WI38 (cell line): ENCODE data around the gene DTNB.

Source experiments
- H3K4me3 ChIP-seq: 2 replicates; pipeline ENCODE4 v1.5.1; 2011; ENCODE audit warnings: low read depth, mild to moderate bottlenecking, control low read depth, low read length
- TF ChIP-seq, protein P1 (sequence below): IDR thresholded peaks from 2 replicates; pipeline ENCODE4 v1.5.1; 2012; ENCODE audit warnings: low read depth, mild to moderate bottlenecking, control low read depth, low read length

Gene DTNB

DNA sequence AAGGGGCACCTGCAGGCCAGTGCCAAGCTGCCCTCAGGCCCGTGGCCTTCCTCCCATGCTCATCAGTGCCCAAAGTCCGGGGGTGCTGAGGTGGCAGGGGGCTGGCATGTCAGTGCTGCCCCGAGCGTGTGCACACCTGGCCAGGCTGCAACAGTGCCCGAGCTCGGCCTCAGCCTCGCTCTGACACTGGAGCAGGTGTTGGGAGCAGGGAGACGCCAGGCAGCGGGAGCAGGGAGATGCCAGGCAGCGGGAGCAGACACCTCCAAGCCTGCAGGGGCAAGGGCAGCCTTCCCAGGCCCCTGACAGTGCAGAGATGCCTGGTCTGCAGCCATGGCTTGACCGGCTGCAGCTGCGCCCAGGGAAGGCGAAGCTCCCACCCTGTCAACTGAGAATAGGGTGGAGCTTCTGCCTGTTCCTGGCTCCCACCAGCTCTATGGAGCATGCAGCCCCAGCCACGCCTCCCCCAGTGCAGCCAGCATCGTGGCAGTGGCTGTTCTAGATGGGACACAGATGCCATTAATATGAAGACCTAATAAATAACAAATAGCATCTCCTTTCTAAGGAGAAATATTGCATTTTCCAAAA is 82.4 kb downstream of the DTNB start:
- no peak overlapping the region for H3K4me3 ChIP-seq
- TF ChIP-seq, protein P1, sequence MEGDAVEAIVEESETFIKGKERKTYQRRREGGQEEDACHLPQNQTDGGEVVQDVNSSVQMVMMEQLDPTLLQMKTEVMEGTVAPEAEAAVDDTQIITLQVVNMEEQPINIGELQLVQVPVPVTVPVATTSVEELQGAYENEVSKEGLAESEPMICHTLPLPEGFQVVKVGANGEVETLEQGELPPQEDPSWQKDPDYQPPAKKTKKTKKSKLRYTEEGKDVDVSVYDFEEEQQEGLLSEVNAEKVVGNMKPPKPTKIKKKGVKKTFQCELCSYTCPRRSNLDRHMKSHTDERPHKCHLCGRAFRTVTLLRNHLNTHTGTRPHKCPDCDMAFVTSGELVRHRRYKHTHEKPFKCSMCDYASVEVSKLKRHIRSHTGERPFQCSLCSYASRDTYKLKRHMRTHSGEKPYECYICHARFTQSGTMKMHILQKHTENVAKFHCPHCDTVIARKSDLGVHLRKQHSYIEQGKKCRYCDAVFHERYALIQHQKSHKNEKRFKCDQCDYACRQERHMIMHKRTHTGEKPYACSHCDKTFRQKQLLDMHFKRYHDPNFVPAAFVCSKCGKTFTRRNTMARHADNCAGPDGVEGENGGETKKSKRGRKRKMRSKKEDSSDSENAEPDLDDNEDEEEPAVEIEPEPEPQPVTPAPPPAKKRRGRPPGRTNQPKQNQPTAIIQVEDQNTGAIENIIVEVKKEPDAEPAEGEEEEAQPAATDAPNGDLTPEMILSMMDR, result no peak

DNA sequence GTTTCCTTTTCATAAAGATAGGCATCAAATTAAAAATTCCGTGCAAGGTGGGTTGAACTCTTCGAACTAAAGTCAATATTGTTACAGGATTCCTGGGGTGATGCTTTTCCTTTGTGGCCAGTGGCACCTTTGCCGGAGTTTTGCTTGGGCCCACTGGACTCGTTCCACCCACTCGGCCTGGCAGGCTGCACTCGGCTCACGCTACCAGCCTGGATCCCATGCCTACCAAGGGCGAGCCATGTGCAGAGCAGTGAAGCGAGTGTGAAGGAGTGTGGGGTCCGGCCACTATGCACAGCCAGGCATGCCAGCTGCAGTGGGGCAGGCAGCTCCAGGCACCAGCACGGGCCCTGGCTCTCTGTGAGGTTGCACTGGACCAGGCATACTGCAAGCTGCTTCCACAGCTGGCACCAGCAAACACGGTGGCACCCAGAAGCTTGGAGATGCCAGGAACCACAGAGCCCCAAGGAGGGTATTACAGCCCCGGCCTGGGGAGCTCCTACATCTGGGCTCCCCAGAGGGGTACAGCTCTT is 83.6 kb downstream of the DTNB start:
- TF ChIP-seq, protein P1, result no peak
- H3K4me3 ChIP-seq, result no peak overlapping the region

DNA sequence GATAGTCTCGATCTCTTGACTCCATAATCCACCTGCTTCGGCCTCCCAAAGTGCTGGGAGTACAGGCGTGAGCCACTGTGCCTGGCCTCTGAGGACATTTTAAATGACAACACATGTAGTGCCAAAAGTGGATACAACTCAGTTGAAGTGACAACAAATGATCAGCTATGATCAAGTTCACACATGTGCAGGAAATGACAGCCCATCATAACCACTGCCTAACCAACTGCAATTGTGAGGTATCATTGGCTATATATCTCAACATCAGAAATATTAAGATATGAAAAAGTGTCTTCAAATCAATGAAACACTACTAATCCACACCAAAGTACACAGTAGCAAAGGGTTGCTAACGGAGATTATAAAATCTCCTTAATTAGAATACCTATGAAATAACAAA is 84.8 kb downstream of the DTNB start:
- H3K4me3 ChIP-seq, result no peak overlapping the region
- TF ChIP-seq, protein P1, result no peak

DNA sequence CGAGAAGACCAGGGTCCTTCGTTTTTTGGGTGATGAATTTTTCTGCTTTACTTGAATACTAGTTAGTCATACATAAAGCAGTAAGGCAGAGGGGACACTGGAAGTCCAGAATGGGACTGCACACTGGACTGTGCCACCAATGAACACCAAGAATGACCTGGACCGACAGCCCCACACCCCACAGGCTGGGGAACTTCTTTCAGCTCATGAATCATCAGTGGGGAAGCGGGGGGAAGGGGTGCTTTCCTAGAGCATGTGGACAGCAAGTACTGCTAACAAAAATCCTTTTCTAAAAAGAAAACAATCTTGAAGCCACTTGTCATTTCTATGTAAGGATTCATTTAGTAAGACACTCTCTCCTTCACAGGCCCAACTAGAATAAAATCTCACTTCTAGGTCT is 86.0 kb downstream of the DTNB start:
- TF ChIP-seq, protein P1, result no peak
- H3K4me3 ChIP-seq, result no peak overlapping the region

DNA sequence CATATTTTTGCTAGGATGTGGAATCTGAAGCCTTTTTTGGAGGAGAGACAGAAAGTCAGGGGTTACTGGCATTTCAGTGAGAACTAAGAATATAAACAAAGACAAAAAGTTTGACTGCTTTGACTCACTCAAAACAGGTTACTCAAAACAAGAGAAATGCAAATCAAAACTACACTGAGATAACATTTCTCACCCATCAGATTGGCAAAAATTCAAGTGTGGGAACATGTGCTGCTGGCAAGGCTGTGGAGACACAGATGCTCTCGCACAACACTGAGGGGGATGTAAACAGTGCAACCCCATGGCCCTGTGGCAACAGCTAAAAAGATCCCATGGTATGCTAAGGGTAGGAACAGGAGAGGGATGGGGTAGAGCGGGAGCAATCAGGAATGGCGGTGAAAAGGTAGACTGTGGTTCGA is 86.6 kb downstream of the DTNB start:
- TF ChIP-seq, protein P1, result no peak
- H3K4me3 ChIP-seq, result no peak overlapping the region

DNA sequence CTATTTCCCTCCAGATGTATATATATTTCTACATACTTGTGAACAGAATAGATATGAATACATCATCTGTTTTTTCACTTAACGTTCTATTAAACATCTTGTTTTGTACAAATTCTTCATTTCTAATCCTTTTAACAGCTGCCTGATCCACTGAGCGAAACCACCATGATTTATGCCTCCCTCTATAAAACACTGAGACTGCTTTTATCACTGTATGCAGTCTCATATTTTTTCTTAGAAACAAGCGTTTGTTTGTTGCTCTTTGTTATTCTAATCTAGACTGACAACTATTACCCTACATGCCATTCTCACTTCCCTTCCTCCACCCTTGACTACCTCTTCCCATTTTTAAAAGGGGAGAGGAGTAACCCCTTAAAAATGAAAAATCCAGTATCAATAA is 88.2 kb downstream of the DTNB start:
- no peak overlapping the region for H3K4me3 ChIP-seq
- TF ChIP-seq, protein P1, result no peak

DNA sequence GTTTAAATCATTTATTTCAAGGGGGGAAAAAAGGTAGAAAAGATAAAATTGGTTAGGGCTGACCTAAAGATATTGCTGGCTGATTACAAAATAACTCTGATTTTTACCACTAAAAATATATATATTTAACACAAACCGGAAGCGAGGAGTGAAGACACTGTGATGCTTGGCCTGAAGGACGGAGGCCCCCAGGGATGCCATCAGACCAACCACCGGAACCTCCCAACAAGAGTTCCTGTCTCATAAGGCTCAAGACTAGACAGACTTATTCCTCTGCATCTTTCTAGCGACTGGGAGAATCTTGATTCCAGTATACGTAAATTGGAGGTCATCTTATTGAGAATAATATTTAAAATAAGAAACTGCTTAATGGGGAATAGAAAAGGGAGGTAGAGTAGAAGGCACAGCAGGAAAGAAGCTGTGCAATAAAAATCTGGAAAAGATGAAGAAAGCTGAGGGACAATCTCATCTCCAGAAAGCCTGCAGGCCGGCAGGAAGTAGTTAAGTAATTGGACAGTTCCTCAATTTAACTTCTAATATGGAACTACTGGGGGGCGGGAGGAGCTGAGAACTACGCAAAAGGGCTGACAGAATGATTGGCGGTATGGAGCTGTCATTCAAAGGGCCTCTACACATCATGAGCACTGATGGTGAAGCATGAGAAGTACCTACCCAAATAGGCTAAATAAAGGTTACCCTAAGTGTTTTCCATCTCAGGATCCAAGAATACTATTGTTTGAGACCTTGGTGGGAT is 91.1 kb downstream of the DTNB start:
- TF ChIP-seq, protein P1, result no peak

More for the DNA sequence above, 91.1 kb downstream of the DTNB start:
- no peak overlapping the region for H3K4me3 ChIP-seq
